Trophoblast cell (in vitro differentiated cells and primary cell): ENCODE results near the gene CD48.

ENCODE experiments used
- DNase-seq, 2 donors: peaks; one replicate each; pipeline ENCODE4 v3.0.0-alpha.2; 2016
- H2AFZ ChIP-seq: 2 replicates; pipeline ENCODE4 v1.6.1; 2013; ENCODE audit warnings: low read length, moderate library complexity, mild to moderate bottlenecking; ENCODE audit not compliant: insufficient read depth, poor library complexity
- H2AK5ac ChIP-seq: 2 replicates; pipeline ENCODE4 v1.6.1; 2013; ENCODE audit warnings: mild to moderate bottlenecking, low read length
- H2BK120ac ChIP-seq: 2 replicates; pipeline ENCODE4 v1.6.1; 2013; ENCODE audit warnings: low read length, mild to moderate bottlenecking, moderate library complexity; ENCODE audit not compliant: insufficient read depth, poor library complexity
- H2BK12ac ChIP-seq: 2 replicates; pipeline ENCODE4 v1.6.1; 2013; ENCODE audit warnings: mild to moderate bottlenecking, low read length, moderate library complexity
- H2BK5ac ChIP-seq: 2 replicates; pipeline ENCODE4 v1.6.1; 2013; ENCODE audit warnings: low read length, low read depth, moderate library complexity, mild to moderate bottlenecking; ENCODE audit not compliant: poor library complexity
- H3K14ac ChIP-seq: 2 replicates; pipeline ENCODE4 v1.6.1; 2013; ENCODE audit warnings: mild to moderate bottlenecking, low read length
- H3K18ac ChIP-seq: 2 replicates; pipeline ENCODE4 v1.6.1; 2013; ENCODE audit warnings: mild to moderate bottlenecking, low read length
- H3K23ac ChIP-seq: 2 replicates; pipeline ENCODE4 v1.6.1; 2013; ENCODE audit warnings: low read length
- H3K27ac ChIP-seq: 2 replicates; pipeline ENCODE4 v1.5.1; 2013; ENCODE audit warnings: low read depth, mild to moderate bottlenecking, inconsistent platforms, low read length, moderate library complexity
- H3K27me3 ChIP-seq: 2 replicates; pipeline ENCODE4 v1.6.1; 2013; ENCODE audit warnings: inconsistent platforms, mild to moderate bottlenecking, low read length, moderate library complexity; ENCODE audit not compliant: insufficient read depth
- H3K36me3 ChIP-seq, 2 experiments: 1 replicate in 1 of 2; 2 replicates in 1 of 2; pipeline ENCODE4 v1.6.1; 2013; ENCODE audit warnings: low read length in 2 of 2, mild to moderate bottlenecking in 2 of 2, moderate library complexity in 1 of 2; ENCODE audit not compliant: insufficient read depth in 2 of 2, control insufficient read depth in 1 of 2
- H3K4ac ChIP-seq: 2 replicates; pipeline ENCODE4 v1.6.1; 2013; ENCODE audit warnings: low read depth, mild to moderate bottlenecking, low read length, moderate library complexity
- H3K4me1 ChIP-seq, 2 experiments: 1 replicate in 1 of 2; 2 replicates in 1 of 2; pipeline ENCODE4 v1.6.1; 2013; ENCODE audit warnings: low read length in 2 of 2, mild to moderate bottlenecking in 2 of 2, moderate library complexity in 1 of 2; ENCODE audit not compliant: insufficient read depth in 2 of 2, control insufficient read depth in 1 of 2
- H3K4me2 ChIP-seq: 2 replicates; pipeline ENCODE4 v1.6.1; 2013; ENCODE audit warnings: inconsistent platforms, mild to moderate bottlenecking, low read length, moderate library complexity
- H3K4me3 ChIP-seq: 2 replicates; pipeline ENCODE4 v1.5.1; 2013; ENCODE audit warnings: mild to moderate bottlenecking, low read depth, low read length, inconsistent platforms
- H3K79me1 ChIP-seq: one replicate; pipeline ENCODE4 v1.6.1; 2013; ENCODE audit warnings: low read length
- H3K79me2 ChIP-seq: 2 replicates; pipeline ENCODE4 v1.6.1; 2013; ENCODE audit warnings: low read length, mild to moderate bottlenecking; ENCODE audit not compliant: control insufficient read depth, insufficient read depth, poor library complexity
- H3K9ac ChIP-seq: 2 replicates; pipeline ENCODE4 v1.6.1; 2013; ENCODE audit warnings: mild to moderate bottlenecking, low read length
- H3K9me3 ChIP-seq: 2 replicates; pipeline ENCODE4 v1.6.1; 2013; ENCODE audit warnings: low read depth, mild to moderate bottlenecking, control low read depth, inconsistent platforms, low read length; ENCODE audit not compliant: insufficient read depth
- H4K12ac ChIP-seq: 2 replicates; pipeline ENCODE4 v1.6.1; 2013; ENCODE audit warnings: low read depth, mild to moderate bottlenecking, low read length, moderate library complexity
- H4K8ac ChIP-seq: 2 replicates; pipeline ENCODE4 v1.6.1; 2013; ENCODE audit warnings: low read depth, mild to moderate bottlenecking, low read length, moderate library complexity
- H4K91ac ChIP-seq: one replicate; pipeline ENCODE4 v1.6.1; 2013; ENCODE audit warnings: low read depth, mild to moderate bottlenecking, low read length, moderate library complexity
- WGBS: extraction: QIAGEN DNeasy Blood & Tissue Kit; methylation state at CpG from one replicate; pipeline ENCODE4 v1.1.7; 2013; ENCODE audit warnings: missing lambda C conversion rate; ENCODE audit not compliant: insufficient read length, insufficient coverage; ENCODE audit errors: extremely low coverage; 5-methylcytosine and 5-hydroxymethylcytosine counted together

CD48 gene

GRCh38 chr1:160723332-160723731 is 11.7 kb upstream of the CD48 start:
- Histone ChIP-seq H3K23ac (no peak overlapping the region), H3K4ac (no peak overlapping the region), H2AK5ac (no peak overlapping the region), H2BK5ac (no peak overlapping the region), H3K4me2 (no peak overlapping the region), H3K14ac (no peak overlapping the region), H2BK12ac (no peak overlapping the region), H4K12ac (no peak overlapping the region), H3K36me3 (no peaks in the 10 kb centered on the region), H2BK120ac (no peak overlapping the region), H3K27me3 (no peaks in the 10 kb centered on the region), H3K27ac (no peak overlapping the region), H3K79me1 (peaks cover 3% of the 10 kb centered on the region), H3K79me2 (no peaks in the 10 kb centered on the region), H4K8ac (no peak overlapping the region), H3K4me3 (no peak overlapping the region), H3K9ac (no peak overlapping the region), H3K9me3 (no peaks in the 10 kb centered on the region), H4K91ac (no peak overlapping the region), H3K18ac (no peak overlapping the region), H2AFZ (no peak overlapping the region), H3K4me1 (peaks cover 5 to 10% of the 10 kb centered on the region in 2 experiments)
- WGBS = no CpG with 5 or more reads among the region's 2 CpGs
- DNase-seq = no peak

- no peak overlapping the region for H4K91ac ChIP-seq
- H3K79me1 ChIP-seq = peaks cover 3% of the 10 kb centered on the region
- no peak overlapping the region for H3K9ac ChIP-seq
- peaks cover 5 to 10% of the 10 kb centered on the region in 2 experiments for H3K4me1 ChIP-seq
- no peak overlapping the region for H3K27ac ChIP-seq
- no peak overlapping the region for H3K23ac ChIP-seq
- H2BK120ac ChIP-seq = no peak overlapping the region
- no peak overlapping the region for H2BK5ac ChIP-seq
- H3K14ac ChIP-seq = no peak overlapping the region
- no peak overlapping the region for H2AK5ac ChIP-seq
- no peak for DNase-seq
- no peaks in the 10 kb centered on the region for H3K79me2 ChIP-seq
- no CpG with 5 or more reads among the region's 10 CpGs for WGBS
- H3K27me3 ChIP-seq = no peaks in the 10 kb centered on the region
- H3K36me3 ChIP-seq = no peaks in the 10 kb centered on the region
- H3K18ac ChIP-seq = no peak overlapping the region
- H4K12ac ChIP-seq = no peak overlapping the region
- H2AFZ ChIP-seq = no peak overlapping the region
- no peak overlapping the region for H3K4me2 ChIP-seq
- H3K9me3 ChIP-seq = no peaks in the 10 kb centered on the region
- no peak overlapping the region for H2BK12ac ChIP-seq
- H4K8ac ChIP-seq = no peak overlapping the region
- no peak overlapping the region for H3K4me3 ChIP-seq
- no peak overlapping the region for H3K4ac ChIP-seq
Observed at GRCh38 chr1:160722726-160723125, 11.1 kb upstream of the CD48 start.

DNA sequence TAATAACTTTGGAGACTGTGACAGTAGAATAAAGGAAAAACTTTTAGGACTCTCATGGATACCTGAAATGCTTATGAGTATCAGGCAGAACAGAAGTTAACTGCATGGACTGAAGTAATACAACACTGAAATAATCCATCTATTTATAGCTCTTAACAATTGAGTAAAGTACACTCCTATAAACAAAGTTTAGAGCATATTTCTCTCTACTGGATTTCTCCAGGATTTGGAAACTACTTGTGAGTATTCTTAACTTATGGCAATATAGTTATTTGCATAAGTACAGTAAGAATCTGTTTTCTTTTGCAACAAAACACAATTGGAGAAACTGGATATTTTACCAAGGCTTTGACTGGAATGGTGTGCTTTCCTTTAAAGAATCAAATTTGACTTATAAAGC is 9.9 kb upstream of the CD48 start:
- Histone ChIP-seq H3K14ac (no peak overlapping the region), H4K8ac (no peak overlapping the region), H3K36me3 (no peaks in the 10 kb centered on the region), H3K23ac (no peak overlapping the region), H2BK120ac (no peak overlapping the region), H4K12ac (no peak overlapping the region), H3K4me1 (peaks cover 5 to 10% of the 10 kb centered on the region in 2 experiments), H2AK5ac (no peak overlapping the region), H3K9ac (no peak overlapping the region), H2AFZ (no peak overlapping the region), H3K9me3 (no peaks in the 10 kb centered on the region), H3K4me3 (no peak overlapping the region), H3K27ac (no peak overlapping the region), H3K79me1 (peaks cover 3% of the 10 kb centered on the region), H4K91ac (no peak overlapping the region), H2BK12ac (no peak overlapping the region), H3K27me3 (no peaks in the 10 kb centered on the region), H3K79me2 (no peaks in the 10 kb centered on the region), H3K4ac (no peak overlapping the region), H3K18ac (no peak overlapping the region), H2BK5ac (no peak overlapping the region), H3K4me2 (no peak overlapping the region)
- DNase-seq = no peak

DNA sequence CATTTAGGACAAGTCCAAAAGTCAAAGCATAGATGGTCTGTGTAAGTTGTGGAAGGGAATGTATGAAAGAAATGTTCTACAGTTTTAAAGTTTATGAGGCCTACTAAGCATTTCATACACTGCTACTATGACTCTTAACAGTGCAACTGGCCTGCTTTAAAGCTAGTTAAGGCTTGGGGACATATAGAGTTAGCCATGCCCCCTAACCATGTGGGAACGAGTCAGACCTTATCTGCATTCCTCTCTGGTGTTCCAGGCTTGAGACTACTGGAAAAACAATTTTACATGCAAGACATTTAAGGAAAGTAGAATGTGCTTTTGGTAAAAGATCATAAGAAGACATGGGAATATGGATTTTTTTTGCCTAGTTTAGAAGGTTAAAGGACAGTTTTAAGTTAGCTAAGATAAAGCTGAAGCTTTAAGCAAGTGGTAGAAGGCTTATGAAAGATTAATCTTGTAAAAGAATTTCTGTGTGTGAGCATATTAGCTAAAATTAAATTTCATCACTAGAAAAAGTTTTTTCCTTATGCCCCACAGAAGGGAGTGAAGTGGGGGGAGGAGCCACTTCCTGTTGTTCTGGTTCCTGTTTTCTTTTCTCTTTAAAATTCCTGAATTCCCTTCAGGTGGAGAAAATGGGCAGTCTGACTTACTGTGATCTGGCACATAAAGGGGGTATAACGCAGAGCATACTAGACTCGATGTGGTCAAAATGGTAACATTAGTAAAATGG is 8.9 kb upstream of the CD48 start:
- H2BK5ac ChIP-seq = no peak overlapping the region
- no peak overlapping the region for H4K8ac ChIP-seq
- H3K18ac ChIP-seq = no peak overlapping the region
- H4K91ac ChIP-seq = no peak overlapping the region
- no peak overlapping the region for H3K14ac ChIP-seq
- peak overlapping the region; percentile 33 for H3K27ac ChIP-seq
- no peak overlapping the region for H2AK5ac ChIP-seq
- H3K23ac ChIP-seq = no peak overlapping the region
- no peaks in the 10 kb centered on the region for H3K79me2 ChIP-seq
- no peak overlapping the region for H2BK120ac ChIP-seq
- H3K4me2 ChIP-seq = no peak overlapping the region
- no CpG with 5 or more reads among the region's 3 CpGs for WGBS
- H3K9me3 ChIP-seq = no peaks in the 10 kb centered on the region
- no peak overlapping the region for H2BK12ac ChIP-seq
- no peak overlapping the region for H2AFZ ChIP-seq
- no peaks in the 10 kb centered on the region for H3K27me3 ChIP-seq
- no peak overlapping the region for H3K4me3 ChIP-seq
- no peak overlapping the region for H3K9ac ChIP-seq
- no peak for DNase-seq
- H3K36me3 ChIP-seq = no peaks in the 10 kb centered on the region
- H3K4ac ChIP-seq = no peak overlapping the region
- H3K4me1 ChIP-seq = peaks cover under 1 to 3% of the 10 kb centered on the region in 2 experiments
- H3K79me1 ChIP-seq = peaks cover under 1% of the 10 kb centered on the region
- no peak overlapping the region for H4K12ac ChIP-seq
